HG03066 (cell line): ENCODE data around the gene CD302.
"Not testable (repeated sequence)": the region's sequence is repeated elsewhere in the genome, so short reads cannot be mapped to it uniquely, and the experiment has no call there.

ENCODE experiments used
- ATAC-seq: cut with Tn5 transposase; IDR thresholded peaks from one replicate; pipeline ENCODE4 v1.9.1; 2021; ENCODE audit warnings: low read depth; ENCODE audit not compliant: unreplicated experiment

CD302 gene

GRCh38 chr2:159755788-159756187, 42.2 kb downstream of the CD302 start:
- no peak for ATAC-seq

- ATAC-seq, result no peak
Measured at GRCh38 chr2:159755014-159755413, 43.0 kb downstream of the CD302 start.

- no peak for ATAC-seq
Measured at GRCh38 chr2:159753797-159754196, 44.2 kb downstream of the CD302 start.

- ATAC-seq, result no peak
Measured at GRCh38 chr2:159750873-159751272, 47.1 kb downstream of the CD302 start.

GRCh38 chr2:159748089-159748488, 49.9 kb downstream of the CD302 start:
- no peak for ATAC-seq

GRCh38 chr2:159745237-159745636, 52.8 kb downstream of the CD302 start:
- not testable (repeated sequence) for ATAC-seq

- ATAC-seq, result no peak
Measured at GRCh38 chr2:159744363-159744762, 53.6 kb downstream of the CD302 start.

- ATAC-seq, result no peak
Measured at GRCh38 chr2:159742846-159743245, 55.2 kb downstream of the CD302 start.

- no peak for ATAC-seq
Measured at GRCh38 chr2:159738509-159739390, 59.3 kb downstream of the CD302 start.

- no peak for ATAC-seq
Measured at GRCh38 chr2:159737917-159738296, 60.1 kb downstream of the CD302 start.

GRCh38 chr2:159737292-159737916, 60.6 kb downstream of the CD302 start:
- no peak for ATAC-seq

GRCh38 chr2:159736048-159736447, 62.0 kb downstream of the CD302 start:
- no peak for ATAC-seq

GRCh38 chr2:159735648-159736047, 62.4 kb downstream of the CD302 start:
- no peak for ATAC-seq

- ATAC-seq, result no peak
Measured at GRCh38 chr2:159728629-159729028, 69.4 kb downstream of the CD302 start.

GRCh38 chr2:159725713-159726112, 72.3 kb downstream of the CD302 start:
- no peak for ATAC-seq

- not testable (repeated sequence) for ATAC-seq
Measured at GRCh38 chr2:159724795-159725572, 73.0 kb downstream of the CD302 start.

GRCh38 chr2:159722580-159722979, 75.4 kb downstream of the CD302 start:
- no peak for ATAC-seq

GRCh38 chr2:159720676-159721075, 77.3 kb downstream of the CD302 start:
- ATAC-seq, result no peak
